Mucosa of rectum (tissue), 2 donors: Measurements from ENCODE around the gene NNT.
"Not testable (repeated sequence)": the region's sequence is repeated elsewhere in the genome, so short reads cannot be mapped to it uniquely, and the experiment has no call there.

Experiments
- H3K27ac ChIP-seq, 2 donors: one replicate each; pipeline ENCODE4 v1.7.0; 2013; ENCODE audit warnings: inconsistent platforms in 2 of 2, low read depth in 2 of 2, low read length in 2 of 2
- H3K27me3 ChIP-seq, 2 donors: one replicate each; pipeline ENCODE4 v1.7.0; 2013; ENCODE audit warnings: low read length in 2 of 2; ENCODE audit not compliant: control insufficient read depth in 2 of 2, insufficient read depth in 2 of 2
- H3K36me3 ChIP-seq, 2 donors: one replicate each; pipeline ENCODE4 v1.7.0; 2013; ENCODE audit warnings: low read length in 2 of 2; ENCODE audit not compliant: control insufficient read depth in 2 of 2, insufficient read depth in 2 of 2
- H3K4me1 ChIP-seq, 2 donors: one replicate each; pipeline ENCODE4 v1.7.0; 2013; ENCODE audit warnings: low read length in 2 of 2, mild to moderate bottlenecking in 1 of 2; ENCODE audit not compliant: control insufficient read depth in 2 of 2, insufficient read depth in 2 of 2
- H3K4me3 ChIP-seq, 2 donors: one replicate each; pipeline ENCODE4 v1.7.0; 2013; ENCODE audit warnings: low read length in 2 of 2
- H3K9ac ChIP-seq, 2 donors: one replicate each; pipeline ENCODE4 v1.7.0; 2013; ENCODE audit warnings: low read length in 2 of 2, low read depth in 1 of 2, mild to moderate bottlenecking in 1 of 2
- H3K9me3 ChIP-seq, 2 donors: one replicate each; pipeline ENCODE4 v1.7.0; 2013; ENCODE audit warnings: low read length in 2 of 2; ENCODE audit not compliant: control insufficient read depth in 2 of 2
- donor health status: healthy.
- donor health status: Normal muscosa, but diverticular disease.

Gene NNT

GRCh38 chr5:43694027-43694426 lies 91.0 kb downstream of the NNT start:
- H3K36me3 ChIP-seq, result peaks cover 4 to 5% of the 10 kb centered on the region in 2 donors
- no peaks in the 10 kb centered on the region for H3K27me3 ChIP-seq

GRCh38 chr5:43696444-43696843 lies 93.5 kb downstream of the NNT start:
- H3K4me3 ChIP-seq, H3K27ac ChIP-seq, H3K36me3 ChIP-seq, H3K4me1 ChIP-seq, H3K9ac ChIP-seq, H3K27me3 ChIP-seq, H3K9me3 ChIP-seq: not testable (repeated sequence)

More at GRCh38 chr5:43694027-43694426, 91.0 kb downstream of the NNT start:
- Histone ChIP-seq H3K4me3 (no peak overlapping the region), H3K9me3 (no peaks in the 10 kb centered on the region), H3K9ac (no peak overlapping the region), H3K4me1 (no peaks in the 10 kb centered on the region), H3K27ac (no peak overlapping the region)

DNA sequence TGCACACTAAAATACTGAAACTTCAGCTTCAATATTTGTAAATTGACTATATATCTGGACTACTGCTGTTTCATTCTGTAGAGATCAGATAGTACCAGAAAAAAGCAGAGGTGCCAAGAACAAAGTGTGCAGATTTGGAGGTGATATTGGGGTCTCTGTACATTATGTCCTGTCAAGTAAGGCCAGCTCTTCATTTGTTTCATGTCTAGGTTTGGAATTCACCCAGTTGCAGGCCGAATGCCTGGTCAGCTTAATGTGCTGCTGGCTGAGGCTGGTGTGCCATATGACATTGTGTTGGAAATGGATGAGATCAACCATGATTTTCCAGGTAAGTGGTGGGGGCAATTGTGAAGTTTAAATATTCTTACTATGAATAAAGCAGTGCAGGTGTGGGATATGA lies 96.9 kb downstream of the NNT start:
- H3K36me3 ChIP-seq, result peaks cover 12 to 15% of the 10 kb centered on the region in 2 donors
- H3K4me3 ChIP-seq, result no peak overlapping the region
- H3K9me3 ChIP-seq, result no peaks in the 10 kb centered on the region
- H3K9ac ChIP-seq, result no peak overlapping the region
- H3K27me3 ChIP-seq, result no peaks in the 10 kb centered on the region
- H3K4me1 ChIP-seq, result no peaks in the 10 kb centered on the region
- no peak overlapping the region for H3K27ac ChIP-seq

DNA sequence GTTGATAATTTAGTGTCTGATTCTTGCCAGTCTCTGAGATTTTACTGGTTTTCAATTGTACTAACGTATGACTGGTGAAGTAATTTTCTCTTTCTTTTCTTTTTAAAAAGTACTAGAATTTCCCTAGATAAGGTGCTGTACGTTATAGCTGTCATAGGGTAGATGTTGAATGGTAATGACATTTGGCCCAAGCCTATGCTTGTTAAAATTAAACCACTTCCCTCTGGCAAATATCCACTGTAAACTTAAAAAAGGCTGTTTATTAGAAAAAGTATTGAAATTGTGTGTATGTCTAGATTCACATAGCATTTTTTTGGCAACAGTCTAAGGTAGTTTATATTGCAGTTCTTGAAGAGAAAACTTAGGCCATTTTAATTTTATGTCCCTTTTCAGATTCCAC lies 97.6 kb downstream of the NNT start:
- H3K27me3 ChIP-seq, result no peaks in the 10 kb centered on the region
- peaks cover 11% of the 10 kb centered on the region in 2 donors for H3K36me3 ChIP-seq
- H3K9me3 ChIP-seq, result no peaks in the 10 kb centered on the region
- no peak overlapping the region for H3K4me3 ChIP-seq
- H3K27ac ChIP-seq, result no peak overlapping the region
- no peaks in the 10 kb centered on the region for H3K4me1 ChIP-seq
- no peak overlapping the region for H3K9ac ChIP-seq

DNA sequence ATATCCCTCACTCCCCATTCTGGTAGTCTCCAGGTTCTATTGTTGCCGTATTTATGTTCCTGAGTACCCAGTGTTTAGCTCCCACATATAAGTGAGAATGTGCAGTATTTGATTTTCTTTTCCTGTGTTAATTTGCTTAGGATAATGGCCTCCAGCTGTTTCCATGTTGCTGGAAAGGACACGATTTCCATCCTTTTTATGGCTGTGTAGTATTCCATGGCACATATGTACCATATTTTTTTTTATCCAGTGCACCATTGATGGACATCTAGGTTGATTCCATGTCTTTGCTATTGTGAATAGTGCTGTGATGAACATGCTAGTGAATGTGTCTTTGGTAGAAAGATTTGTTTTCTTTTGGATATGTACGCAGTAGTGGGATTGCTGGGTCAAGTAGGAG lies 98.2 kb downstream of the NNT start:
- H3K27me3 ChIP-seq, result no peaks in the 10 kb centered on the region
- no peak overlapping the region for H3K27ac ChIP-seq
- H3K4me3 ChIP-seq, result no peak overlapping the region
- H3K4me1 ChIP-seq, result no peaks in the 10 kb centered on the region
- H3K36me3 ChIP-seq, result peaks cover 11% of the 10 kb centered on the region in 2 donors
- H3K9me3 ChIP-seq, result no peaks in the 10 kb centered on the region
- H3K9ac ChIP-seq, result no peak overlapping the region

- H3K9ac ChIP-seq, result no peak overlapping the region
- H3K4me1 ChIP-seq, result no peaks in the 10 kb centered on the region
- no peak overlapping the region for H3K4me3 ChIP-seq
- no peaks in the 10 kb centered on the region for H3K27me3 ChIP-seq
- no peaks in the 10 kb centered on the region for H3K9me3 ChIP-seq
- peaks cover 11% of the 10 kb centered on the region in 2 donors for H3K36me3 ChIP-seq
- no peak overlapping the region for H3K27ac ChIP-seq
These were observed 99.3 kb downstream of the NNT start for GRCh38 chr5:43702293-43702692.

GRCh38 chr5:43702815-43703214 lies 99.8 kb downstream of the NNT start:
- Histone ChIP-seq H3K36me3 (peaks cover 11% of the 10 kb centered on the region in 2 donors), H3K27me3 (no peaks in the 10 kb centered on the region), H3K4me1 (no peaks in the 10 kb centered on the region), H3K4me3 (no peak overlapping the region), H3K9me3 (no peaks in the 10 kb centered on the region), H3K9ac (no peak overlapping the region), H3K27ac (no peak overlapping the region)

DNA sequence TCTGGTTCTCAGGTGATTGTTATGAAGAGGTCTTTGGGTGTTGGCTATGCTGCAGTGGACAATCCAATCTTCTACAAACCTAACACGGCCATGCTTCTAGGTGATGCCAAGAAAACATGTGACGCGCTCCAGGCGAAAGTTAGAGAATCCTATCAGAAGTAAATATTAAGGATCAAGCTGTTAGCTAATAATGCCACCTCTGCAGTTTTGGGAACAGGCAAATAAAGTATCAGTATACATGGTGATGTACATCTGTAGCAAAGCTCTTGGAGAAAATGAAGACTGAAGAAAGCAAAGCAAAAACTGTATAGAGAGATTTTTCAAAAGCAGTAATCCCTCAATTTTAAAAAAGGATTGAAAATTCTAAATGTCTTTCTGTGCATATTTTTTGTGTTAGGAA lies 101.3 kb downstream of the NNT start:
- peaks cover 11% of the 10 kb centered on the region in 2 donors for H3K36me3 ChIP-seq
- no peak overlapping the region for H3K27ac ChIP-seq
- H3K4me1 ChIP-seq, result no peaks in the 10 kb centered on the region
- H3K27me3 ChIP-seq, result no peaks in the 10 kb centered on the region
- no peaks in the 10 kb centered on the region for H3K9me3 ChIP-seq
- H3K4me3 ChIP-seq, result no peak overlapping the region
- no peak overlapping the region for H3K9ac ChIP-seq

- H3K4me3 ChIP-seq, H3K27ac ChIP-seq, H3K9me3 ChIP-seq, H3K4me1 ChIP-seq, H3K9ac ChIP-seq, H3K27me3 ChIP-seq: not testable (repeated sequence)
- H3K36me3 ChIP-seq, result peaks cover 8 to 11% of the 10 kb centered on the region in 2 donors
These were observed 103.6 kb downstream of the NNT start for GRCh38 chr5:43706576-43706975.

GRCh38 chr5:43711496-43711895 lies 108.5 kb downstream of the NNT start:
- no peaks in the 10 kb centered on the region for H3K27me3 ChIP-seq
- no peak overlapping the region for H3K4me3 ChIP-seq
- no peaks in the 10 kb centered on the region for H3K36me3 ChIP-seq
- H3K9me3 ChIP-seq, result no peaks in the 10 kb centered on the region
- H3K27ac ChIP-seq, result no peak overlapping the region
- no peaks in the 10 kb centered on the region for H3K4me1 ChIP-seq
- no peak overlapping the region for H3K9ac ChIP-seq

DNA sequence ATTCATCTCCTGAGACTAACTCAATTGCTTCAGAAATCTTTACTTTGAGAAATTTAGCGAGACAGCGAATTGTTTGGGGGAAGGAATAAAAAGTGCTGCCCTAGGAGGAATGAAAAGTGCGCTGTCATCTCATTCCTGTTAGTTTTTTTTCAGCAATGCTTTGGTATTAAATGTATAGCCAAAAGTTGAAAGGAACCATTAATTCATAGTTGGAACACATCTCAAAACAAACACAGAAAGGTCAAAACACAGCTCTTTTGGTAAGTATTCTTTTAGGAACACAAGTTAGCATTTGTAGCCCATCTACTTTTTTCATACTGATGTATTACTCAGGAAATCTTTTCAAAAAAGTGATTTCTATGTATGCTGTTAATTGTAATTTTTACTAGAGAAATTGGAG lies 109.1 kb downstream of the NNT start:
- H3K9me3 ChIP-seq, result no peaks in the 10 kb centered on the region
- no peak overlapping the region for H3K27ac ChIP-seq
- no peaks in the 10 kb centered on the region for H3K36me3 ChIP-seq
- H3K4me3 ChIP-seq, result no peak overlapping the region
- no peaks in the 10 kb centered on the region for H3K4me1 ChIP-seq
- H3K27me3 ChIP-seq, result no peaks in the 10 kb centered on the region
- H3K9ac ChIP-seq, result no peak overlapping the region
